UCSD-AML1 (cell line): ENCODE results near the gene ARHGEF12.

Experiments used
- DNase-seq: peaks from one replicate; lab custom pipeline; 2025; ENCODE audit not compliant: unreplicated experiment; lab: John Stamatoyannopoulos, UW

The ARHGEF12 gene

DNA sequence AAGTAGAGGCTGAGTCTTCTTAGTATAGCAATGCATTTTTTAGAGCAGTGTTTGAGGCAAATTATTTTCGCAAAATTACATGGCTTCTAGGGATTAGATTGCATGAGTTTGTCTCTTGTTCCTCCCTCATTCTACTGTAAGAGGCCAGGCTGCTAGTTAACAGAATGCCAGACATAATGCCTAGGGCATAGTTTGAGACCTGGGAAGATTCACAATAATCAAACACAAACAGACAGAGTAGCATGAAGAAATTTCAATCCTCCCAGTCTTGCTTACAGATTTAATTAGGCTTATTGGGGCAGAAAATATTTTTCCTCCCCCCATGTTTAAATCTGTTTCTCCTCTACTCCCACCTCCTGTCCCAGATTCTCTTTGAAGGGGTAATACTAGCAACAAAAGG lies 48.3 kb downstream of the ARHGEF12 start:
- no peak for DNase-seq

DNA sequence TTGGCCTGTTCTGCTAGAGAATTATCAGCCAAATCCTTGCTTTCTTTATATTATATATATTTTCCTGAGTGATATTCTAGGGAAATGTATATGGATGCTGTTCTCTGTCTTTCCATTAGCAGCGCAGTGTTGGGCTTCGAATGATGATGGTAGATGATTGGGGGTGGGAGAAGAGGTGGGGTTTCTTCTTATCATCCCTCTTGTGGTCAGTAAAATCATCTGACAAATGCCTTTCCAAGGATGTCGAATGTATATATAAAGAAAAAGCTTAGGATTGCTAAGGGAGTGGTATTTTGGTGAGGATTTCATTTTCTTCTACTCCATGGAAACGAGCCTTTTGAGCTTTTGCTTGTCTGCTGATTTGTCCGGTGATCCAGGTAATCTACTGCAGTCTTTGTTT lies 48.9 kb downstream of the ARHGEF12 start:
- no peak for DNase-seq

DNA sequence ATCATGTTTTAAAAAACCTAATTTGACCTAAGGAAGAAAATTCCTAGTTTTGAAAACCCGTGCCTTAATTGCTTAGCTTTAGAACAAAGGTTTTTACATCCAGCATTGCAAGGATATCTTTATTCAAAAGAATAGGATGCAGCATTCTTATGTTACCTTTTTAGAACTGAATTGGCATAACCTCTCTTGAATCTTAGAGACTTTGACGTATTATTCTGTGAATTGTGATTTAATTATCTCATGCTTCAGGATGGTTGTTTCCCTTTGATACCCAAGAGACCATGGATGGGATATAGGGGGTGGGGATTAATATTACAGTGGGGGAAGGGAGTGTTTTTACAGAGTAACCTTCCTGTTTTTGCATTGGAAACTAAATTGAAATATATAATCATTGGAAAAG lies 49.4 kb downstream of the ARHGEF12 start:
- no peak for DNase-seq

DNA sequence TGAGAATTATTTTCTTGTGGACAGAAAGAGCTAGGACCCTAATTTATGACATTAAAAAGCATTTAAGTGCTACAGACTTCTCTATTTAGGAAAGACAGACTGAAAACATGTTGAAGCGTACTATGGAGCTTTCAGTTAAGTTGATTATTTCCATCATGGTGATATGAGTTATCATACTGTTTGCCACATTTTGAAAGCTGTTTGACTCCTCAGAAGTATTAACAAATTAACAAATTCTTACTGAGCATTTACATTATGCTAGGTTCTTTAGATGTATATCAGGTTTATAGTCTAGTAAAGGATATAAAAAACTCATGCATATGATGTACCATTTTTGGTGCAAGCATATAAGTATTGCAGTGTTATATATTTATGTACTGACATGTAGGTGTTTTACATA lies 50.1 kb downstream of the ARHGEF12 start:
- no peak for DNase-seq

DNA sequence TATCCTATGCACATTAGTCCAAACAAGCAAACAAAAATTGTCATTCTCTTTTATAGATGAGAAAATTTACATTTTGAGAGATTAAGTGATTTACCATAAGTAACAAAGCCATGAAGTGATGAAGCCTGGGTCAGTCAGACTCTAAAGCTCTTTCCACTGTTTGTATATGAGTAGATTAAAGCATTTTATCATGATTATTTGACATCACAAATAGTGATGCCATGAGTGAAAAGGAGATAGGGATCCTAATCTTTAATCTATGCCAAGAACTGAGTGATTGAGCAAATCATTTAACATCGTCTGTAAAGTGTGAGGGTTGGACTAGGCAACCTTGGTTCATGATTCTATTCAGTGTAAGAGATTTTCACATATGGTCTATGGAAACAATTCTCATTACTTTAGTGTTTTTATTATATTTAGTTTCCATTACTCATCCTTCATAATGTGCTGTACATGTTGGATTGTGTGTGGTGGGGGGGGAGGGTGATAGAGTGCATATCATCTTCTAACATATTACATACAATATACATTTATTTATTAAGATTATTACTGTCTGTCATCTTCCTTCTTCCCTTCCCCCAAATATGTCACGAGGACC lies 50.7 kb downstream of the ARHGEF12 start:
- DNase-seq = no peak

DNA sequence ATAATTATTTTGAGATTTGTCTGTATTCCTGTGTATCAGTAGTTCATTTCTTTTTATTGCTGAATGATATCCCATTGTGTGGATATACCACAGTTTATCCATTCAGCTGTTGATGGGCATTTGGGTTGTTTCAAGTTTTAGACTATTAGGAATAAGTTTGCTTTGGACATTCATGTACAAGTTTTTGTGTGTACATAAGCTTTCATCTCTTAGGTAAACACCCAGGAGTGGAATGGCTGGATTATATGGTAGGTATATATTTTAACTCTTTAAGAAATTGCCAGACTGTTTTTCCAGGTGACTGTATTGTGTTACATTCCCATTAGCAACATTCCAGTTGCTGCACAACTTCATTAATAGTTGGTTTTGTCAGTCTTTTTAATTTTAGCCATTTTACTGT lies 52.0 kb downstream of the ARHGEF12 start:
- no peak for DNase-seq

DNA sequence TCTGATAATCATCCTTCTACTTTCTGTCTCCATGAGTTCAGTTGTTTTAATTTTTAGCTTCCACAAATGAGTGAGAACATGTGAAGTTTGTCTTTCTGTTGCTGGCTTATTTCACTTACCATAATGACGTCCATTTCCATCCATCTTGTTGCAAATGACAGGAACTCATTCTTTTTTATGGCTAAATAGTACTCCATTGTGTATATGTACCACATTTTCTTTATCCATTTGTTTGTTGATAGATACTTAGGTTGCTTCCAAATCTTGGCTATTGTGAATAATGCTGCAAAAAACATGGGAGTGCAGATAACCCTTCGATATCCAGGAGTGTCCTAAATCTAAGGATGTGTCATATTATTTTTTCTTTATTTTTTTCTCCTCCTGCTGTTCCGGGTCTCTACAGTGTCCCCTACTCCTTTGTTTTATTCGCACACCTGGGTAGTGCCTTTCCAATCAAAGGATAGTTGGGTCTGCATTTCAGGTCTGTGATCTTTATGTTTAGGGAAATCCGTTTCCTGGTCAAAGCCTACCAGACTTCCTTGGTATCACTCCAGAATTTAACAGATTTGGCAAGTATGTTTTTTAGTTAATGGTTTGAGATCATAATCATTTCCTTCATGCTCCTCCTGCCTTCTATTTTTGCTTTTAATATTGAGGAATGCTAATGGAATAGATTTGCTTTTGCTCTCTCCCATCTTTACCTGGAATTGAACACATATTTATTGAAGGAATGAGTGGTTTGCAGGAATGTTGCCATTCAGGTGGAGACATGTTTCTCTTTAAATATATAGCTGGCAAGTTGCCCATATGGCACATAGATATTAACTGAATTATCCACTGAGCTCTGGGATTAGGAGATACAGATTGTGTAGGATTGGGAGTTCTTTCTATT lies 53.7 kb downstream of the ARHGEF12 start:
- no peak for DNase-seq

DNA sequence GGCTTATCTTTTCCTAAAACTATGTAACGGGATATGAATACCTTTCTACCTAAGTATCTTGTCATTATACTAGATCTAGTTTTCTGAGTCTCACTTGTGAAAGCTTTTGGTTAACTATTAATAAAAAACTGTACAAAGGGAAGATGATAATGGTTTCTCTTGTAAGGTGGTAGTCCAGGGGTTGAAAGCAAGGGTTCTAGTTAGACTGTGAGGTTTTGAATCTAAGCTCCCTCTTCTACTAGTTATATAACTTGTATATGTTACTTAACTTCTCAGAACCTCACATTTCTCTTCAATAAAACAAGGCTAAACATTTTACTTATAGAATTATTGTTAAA lies 54.3 kb downstream of the ARHGEF12 start:
- DNase-seq = no peak

DNA sequence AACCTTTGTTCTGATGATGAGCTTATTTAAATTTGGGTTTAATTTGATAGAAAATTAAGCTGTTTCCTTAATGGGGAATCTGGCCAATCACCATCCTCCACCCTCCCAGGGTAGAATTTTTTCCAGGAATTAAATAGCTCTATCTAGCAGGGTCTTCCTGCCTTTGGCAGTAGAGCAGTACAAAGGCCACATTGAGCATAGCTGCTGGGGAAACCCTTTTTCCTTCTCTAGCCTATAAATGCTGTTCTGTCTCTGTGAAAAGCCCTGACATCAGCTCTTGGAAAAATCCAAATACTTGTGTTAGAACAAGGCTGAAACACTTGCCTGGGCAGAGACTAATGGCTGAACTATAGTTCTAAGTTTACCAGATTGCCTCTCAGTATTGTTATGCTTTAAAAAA lies 55.1 kb downstream of the ARHGEF12 start:
- DNase-seq = no peak

DNA sequence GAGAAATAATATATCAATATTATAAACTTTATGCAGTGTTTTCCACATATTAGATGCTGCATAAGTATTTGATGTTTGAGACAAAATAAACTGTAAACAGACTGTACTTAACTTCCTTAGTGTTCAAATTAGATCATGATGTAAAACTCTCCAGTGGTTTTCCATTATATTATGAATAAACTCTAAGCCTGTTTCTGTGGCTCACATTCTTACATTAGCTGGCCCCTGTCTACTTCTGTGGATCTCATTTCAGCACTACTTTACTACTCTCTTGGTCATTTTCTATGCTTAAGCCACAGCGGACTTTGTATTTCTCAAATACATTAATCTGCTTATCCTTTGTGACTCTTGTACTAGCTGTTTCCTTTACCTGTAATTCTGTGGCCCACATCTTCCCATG lies 55.6 kb downstream of the ARHGEF12 start:
- no peak for DNase-seq

DNA sequence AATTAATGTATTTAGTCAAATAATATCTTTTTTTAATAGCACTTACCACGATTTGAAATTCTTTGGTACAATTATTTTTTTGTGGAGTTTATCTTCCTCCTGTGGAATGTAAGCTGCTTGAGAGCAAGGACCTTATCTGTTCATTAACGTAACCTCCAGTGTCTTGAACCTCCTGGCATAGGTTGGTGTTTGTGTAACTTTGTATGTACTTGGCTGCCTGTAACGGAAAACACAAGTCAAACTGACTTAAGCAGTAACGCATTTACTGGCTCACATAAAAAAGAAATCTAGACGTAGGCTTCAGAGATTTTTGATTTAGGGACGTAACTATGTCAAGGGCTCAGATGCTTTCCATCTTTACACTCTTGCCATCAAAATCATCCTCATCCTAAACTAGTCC lies 56.1 kb downstream of the ARHGEF12 start:
- no peak for DNase-seq

DNA sequence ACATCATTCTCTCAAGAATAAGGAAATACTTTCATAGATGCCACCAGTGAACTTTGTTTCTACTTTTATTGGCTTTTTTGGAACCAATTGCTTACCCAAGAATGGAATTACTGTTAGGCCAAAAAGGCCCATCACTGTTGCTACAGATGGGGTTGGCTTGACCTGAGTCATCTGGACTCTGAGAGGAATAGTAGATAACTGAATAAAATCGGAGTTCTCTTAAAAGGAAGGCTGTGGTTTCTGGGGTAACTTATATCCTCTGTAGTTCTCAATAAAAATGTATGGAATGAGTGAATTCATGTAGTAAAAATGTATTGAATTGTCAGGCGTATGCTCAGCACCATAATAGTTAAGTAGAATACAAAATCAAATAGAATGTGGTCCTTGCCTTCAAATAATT lies 56.6 kb downstream of the ARHGEF12 start:
- DNase-seq = no peak

DNA sequence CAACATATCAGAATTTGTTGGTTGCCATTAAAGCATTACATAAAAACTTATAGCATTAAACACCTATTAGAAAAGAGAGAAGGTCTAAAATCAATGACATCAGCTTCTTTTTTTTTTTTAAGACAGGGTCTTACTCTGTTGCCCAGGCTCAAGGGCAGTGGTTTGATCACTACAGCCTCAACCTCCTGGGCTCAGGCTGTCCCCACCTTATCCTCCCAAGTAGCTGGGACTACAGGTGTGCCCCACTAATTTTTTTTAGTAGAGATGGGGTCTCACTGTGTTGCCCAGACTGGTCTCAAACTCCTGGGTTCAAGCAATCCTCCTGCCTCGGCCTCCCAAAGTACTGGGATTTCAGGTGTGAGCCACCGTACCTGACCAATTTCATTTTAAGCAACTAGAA lies 57.9 kb downstream of the ARHGEF12 start:
- DNase-seq = no peak

DNA sequence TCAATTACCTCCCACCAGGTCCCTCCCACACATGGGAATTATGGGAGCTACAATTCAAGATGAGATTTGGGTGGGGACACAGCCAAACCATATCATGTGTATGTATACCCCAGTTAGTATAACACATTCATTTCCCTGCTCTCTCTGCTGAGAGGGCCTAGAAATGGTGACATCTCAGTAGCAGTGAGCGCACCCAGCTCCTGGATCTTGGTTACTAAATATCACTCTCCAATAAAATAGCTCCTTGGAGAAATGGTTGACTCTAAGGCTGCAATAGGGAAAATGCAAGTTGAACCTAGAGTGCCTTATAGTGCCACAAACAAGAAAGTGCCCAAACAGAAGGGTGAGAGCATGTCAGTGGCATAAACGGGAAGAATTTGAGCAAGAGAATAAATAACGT lies 59.6 kb downstream of the ARHGEF12 start:
- DNase-seq = no peak

DNA sequence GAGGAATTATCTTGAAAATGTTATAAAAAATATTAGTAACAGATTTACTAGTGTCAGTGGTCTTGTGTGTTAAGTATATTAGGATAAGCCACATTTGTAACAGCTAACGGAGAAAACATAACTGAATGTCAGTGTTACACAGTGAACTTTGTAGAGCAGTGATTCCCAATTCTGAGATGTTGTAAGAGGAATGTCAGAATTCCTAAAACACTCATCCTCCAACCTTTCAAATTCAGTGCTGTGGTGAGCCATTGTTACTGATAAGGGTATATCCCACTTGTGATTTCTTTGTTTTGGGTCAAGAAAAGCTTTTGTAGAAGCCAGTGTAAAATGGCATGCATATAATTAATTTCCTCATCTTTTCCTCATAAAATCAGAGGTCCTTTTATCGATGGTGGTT lies 61.9 kb downstream of the ARHGEF12 start:
- DNase-seq = no peak

DNA sequence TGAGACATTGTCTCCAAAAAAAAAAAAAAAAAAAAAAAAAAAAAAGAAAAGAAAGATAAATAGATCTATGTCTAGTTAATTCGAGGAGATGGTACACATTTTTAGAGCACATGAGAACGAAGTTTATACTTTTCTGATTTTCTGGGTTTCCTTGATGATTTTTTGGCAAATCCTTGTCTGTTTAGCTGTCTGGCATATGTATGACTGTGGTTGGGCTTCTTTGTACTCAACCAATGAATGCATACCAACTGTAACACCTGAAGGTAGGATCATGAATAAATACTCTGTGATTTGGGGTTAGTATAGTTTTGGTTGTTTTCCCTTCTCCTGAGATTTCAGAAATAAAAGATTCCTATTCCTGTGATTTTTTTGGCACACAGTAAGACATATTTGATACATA lies 63.1 kb downstream of the ARHGEF12 start:
- DNase-seq = no peak

DNA sequence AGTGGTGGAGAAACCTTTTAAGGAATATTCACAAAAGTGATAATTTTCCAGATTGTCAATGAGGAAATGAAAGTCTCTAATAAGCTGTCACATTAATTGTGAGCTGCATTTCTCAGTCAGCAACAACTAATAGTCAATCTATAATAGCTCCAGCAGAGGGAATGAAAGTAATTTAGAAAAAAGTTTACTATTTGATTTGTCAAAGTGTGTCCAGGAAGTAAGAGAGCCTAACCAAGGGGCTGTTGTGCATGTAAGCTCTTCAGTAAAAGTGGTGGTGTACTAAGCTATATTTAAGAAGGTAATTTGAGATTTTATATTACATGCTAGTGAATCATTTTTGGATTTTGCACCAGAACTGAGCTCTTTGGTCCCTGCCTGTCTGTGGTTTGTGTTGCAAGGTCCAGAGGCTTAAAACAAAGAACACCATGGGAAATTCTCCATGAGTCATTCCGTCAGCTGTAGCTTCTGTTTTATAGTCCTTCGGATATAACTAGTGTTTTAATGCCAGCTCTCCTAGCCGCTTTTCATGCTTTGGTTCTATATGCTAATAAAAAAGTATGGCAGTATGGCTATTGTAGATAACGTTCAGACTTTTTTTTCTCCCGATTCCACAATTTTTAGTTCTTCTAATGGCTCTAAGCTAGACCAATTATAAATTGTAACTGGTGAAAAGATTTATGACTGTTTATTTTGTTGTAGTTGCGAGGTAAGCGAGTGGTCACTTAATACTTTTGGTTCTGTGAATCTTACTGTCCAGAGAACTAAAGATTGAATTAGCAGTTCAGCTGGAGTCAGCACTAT lies 64.6 kb downstream of the ARHGEF12 start:
- DNase-seq = no peak

DNA sequence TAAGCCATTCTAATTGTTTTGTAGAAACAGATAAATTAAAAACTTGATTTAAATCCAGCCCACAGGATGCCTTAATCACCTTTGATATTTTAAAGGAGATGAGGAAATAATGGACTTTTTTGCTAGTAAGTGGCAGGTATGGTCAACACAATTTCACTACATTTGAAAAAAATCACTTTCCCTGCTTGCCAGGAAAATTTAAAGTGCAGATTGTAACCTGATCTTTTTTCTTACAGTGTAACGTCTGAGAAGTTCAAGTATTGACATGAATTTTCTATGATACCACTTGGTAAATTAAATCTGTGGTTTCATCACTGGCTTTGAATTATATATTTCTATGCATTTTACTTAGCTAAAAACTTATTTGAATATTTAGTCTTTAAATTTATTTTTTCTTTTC lies 65.3 kb downstream of the ARHGEF12 start:
- no peak for DNase-seq

DNA sequence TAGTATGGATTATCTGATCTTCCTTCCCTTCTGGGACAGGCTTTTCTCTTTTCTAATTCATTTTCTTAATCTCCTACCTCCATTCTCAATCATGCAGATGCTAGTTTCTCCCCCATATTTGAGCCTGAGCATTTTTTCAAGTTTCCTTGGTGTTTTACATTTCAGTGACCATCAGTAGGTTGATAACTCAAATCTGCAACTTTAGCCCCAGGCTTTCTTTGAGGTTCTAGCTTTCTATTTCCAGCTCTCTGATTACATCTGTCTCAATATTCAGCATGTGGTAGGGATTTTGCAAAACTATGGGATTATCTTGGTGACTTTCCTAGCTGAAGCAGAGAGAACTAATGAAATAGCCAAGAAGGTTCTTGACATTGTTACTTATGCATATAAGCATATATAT lies 67.8 kb downstream of the ARHGEF12 start:
- no peak for DNase-seq

DNA sequence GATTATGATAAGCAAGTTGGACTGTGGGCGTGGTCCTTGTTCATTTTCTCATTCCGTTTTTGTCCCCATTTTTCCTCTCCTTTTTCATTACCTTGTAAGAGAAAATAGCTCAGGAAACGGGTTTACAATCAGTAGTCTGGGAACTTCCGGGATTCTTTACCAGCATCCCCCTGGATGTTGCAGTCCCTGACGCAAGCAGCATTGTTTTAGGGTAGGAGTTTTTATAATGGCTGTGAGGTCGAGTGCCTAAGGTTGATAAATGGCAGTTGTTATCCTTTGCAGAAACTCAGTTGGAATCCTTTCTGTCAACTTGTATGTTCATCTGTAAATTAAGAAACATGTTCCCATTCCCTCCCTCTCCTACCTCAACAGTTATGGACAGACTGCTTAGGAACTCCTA lies 68.3 kb downstream of the ARHGEF12 start:
- DNase-seq = no peak

DNA sequence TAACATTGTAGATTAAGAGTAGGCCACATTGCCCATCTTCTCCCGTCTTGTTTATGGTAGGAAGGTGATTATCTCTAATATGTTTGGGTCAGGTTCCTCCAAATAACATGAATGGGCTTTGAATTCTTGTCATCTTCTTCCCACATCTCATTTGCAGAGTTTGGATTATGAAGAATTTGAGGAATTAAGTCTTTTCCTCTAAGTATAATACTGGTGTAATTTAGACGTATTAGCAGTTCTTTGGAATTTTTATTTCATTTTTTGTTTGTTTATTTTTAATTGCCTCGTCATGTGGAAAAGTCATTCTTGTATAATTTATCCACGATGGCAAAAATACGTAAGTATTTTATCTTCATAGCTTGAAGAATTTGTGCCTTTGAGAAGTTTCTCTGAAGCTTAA lies 73.4 kb downstream of the ARHGEF12 start:
- DNase-seq = no peak
